Effector memory CD4-positive, alpha-beta T cell (primary cell): ENCODE measurements around the gene BBX.

Experiments
- DNase-seq, 3 donors: peaks; one replicate each; pipeline ENCODE4 v3.0.0-alpha.2; 2020
- H3K27ac ChIP-seq: 2 replicates; pipeline ENCODE4 v1.7.0; 2013; ENCODE audit warnings: mild to moderate bottlenecking, low read length, moderate library complexity; ENCODE audit not compliant: insufficient read depth, poor library complexity, severe bottlenecking
- H3K27me3 ChIP-seq: replicated peaks from 2 replicates; pipeline ENCODE4 v1.7.0; 2013; ENCODE audit warnings: mild to moderate bottlenecking, low read length; ENCODE audit not compliant: insufficient read depth, control insufficient read depth, poor library complexity, severe bottlenecking
- H3K36me3 ChIP-seq: 2 replicates; pipeline ENCODE4 v1.7.0; 2013; ENCODE audit warnings: mild to moderate bottlenecking, low read length, moderate library complexity; ENCODE audit not compliant: control insufficient read depth, insufficient read depth
- H3K4me1 ChIP-seq: 2 replicates; pipeline ENCODE4 v1.7.0; 2013; ENCODE audit warnings: low read length, mild to moderate bottlenecking; ENCODE audit not compliant: control insufficient read depth, insufficient read depth, poor library complexity, severe bottlenecking
- H3K4me3 ChIP-seq: 2 replicates; pipeline ENCODE4 v1.7.0; 2013; ENCODE audit warnings: low read length, low read depth, mild to moderate bottlenecking; ENCODE audit not compliant: insufficient read depth, poor library complexity, severe bottlenecking
- H3K9me3 ChIP-seq: 2 replicates; pipeline ENCODE4 v1.7.0; 2013; ENCODE audit warnings: mild to moderate bottlenecking, low read length, moderate library complexity; ENCODE audit not compliant: control insufficient read depth

BBX gene

DNA sequence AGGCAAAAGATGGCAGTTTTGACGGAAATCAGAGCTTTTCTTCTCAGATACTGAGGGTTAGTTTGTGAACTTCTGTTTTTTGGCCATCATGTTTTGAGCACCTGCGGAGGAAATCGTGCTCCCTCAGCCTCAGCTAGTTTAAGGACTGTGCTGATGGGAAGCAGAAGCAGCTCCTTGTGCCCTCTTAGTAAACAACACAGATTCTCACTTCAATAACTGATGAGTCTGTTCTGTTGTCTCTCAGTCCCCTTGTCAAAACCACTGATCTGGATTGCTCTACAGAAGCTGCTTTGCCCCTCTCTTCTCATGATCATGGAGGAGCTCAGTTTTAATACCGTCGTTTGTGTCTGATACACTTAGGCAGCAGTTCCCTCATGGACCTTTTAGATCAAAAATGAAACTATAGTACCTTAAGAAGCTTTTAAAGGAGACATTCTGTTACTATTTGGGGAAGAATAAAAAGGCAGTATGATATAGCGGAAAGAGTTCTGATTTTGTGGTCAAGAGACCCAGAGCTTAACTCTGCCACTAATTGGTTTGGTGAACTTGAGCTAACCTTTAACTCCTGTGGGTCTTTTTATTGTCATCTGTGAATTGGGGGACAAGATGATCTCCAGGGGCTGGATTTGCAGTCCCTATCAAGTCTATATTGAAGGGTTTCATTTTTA lies 152.6 kb downstream of the BBX start:
- Histone ChIP-seq H3K9me3 (no peaks in the 10 kb centered on the region), H3K27me3 (no peaks in the 10 kb centered on the region), H3K4me1 (no peaks in the 10 kb centered on the region), H3K36me3 (no peaks in the 10 kb centered on the region), H3K4me3 (no peak overlapping the region), H3K27ac (no peak overlapping the region)
- DNase-seq, result no peak

GRCh38 chr3:107676469-107677309 lies 153.9 kb downstream of the BBX start:
- no peak overlapping the region for H3K27ac ChIP-seq
- H3K36me3 ChIP-seq, result no peaks in the 10 kb centered on the region
- no peak for DNase-seq
- no peak overlapping the region for H3K4me3 ChIP-seq
- no peaks in the 10 kb centered on the region for H3K9me3 ChIP-seq
- no peaks in the 10 kb centered on the region for H3K4me1 ChIP-seq
- no peaks in the 10 kb centered on the region for H3K27me3 ChIP-seq

GRCh38 chr3:107679921-107680320 lies 157.2 kb downstream of the BBX start:
- no peaks in the 10 kb centered on the region for H3K27me3 ChIP-seq
- H3K9me3 ChIP-seq, result no peaks in the 10 kb centered on the region
- DNase-seq, result no peak
- peaks cover 11% of the 10 kb centered on the region for H3K4me1 ChIP-seq
- H3K4me3 ChIP-seq, result no peak overlapping the region
- no peak overlapping the region for H3K27ac ChIP-seq
- no peaks in the 10 kb centered on the region for H3K36me3 ChIP-seq

GRCh38 chr3:107680698-107681097 lies 157.9 kb downstream of the BBX start:
- Histone ChIP-seq H3K36me3 (no peaks in the 10 kb centered on the region), H3K27ac (no peak overlapping the region), H3K27me3 (no peaks in the 10 kb centered on the region), H3K4me1 (peaks cover 11% of the 10 kb centered on the region), H3K9me3 (no peaks in the 10 kb centered on the region), H3K4me3 (no peak overlapping the region)
- no peak for DNase-seq

GRCh38 chr3:107681396-107681795 lies 158.6 kb downstream of the BBX start:
- Histone ChIP-seq H3K27me3 (no peaks in the 10 kb centered on the region), H3K4me3 (no peak overlapping the region), H3K4me1 (peaks cover 11% of the 10 kb centered on the region), H3K9me3 (no peaks in the 10 kb centered on the region), H3K36me3 (no peaks in the 10 kb centered on the region), H3K27ac (no peak overlapping the region)
- no peak for DNase-seq

DNA sequence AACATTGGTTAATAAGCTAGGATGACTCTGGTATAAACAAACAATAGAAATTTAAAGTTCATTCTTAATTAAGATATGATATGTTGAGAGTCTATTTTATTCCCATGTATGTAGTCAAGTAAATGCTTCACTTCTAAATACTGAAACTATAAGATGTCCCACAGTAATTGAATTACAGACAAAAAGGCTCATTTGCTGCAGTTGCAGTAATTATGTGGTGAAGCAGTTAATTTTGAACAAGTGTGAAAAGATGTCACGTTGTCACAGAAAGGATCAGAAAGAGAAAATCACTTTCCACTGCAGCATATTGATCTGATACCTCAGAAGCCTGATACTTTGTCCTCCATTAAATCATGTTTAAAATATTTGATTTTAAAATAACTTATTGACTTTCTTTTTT lies 159.8 kb downstream of the BBX start:
- no peak overlapping the region for H3K27ac ChIP-seq
- peaks cover 11% of the 10 kb centered on the region for H3K4me1 ChIP-seq
- H3K27me3 ChIP-seq, result no peaks in the 10 kb centered on the region
- no peak for DNase-seq
- no peak overlapping the region for H3K4me3 ChIP-seq
- H3K9me3 ChIP-seq, result no peaks in the 10 kb centered on the region
- no peaks in the 10 kb centered on the region for H3K36me3 ChIP-seq

- Histone ChIP-seq H3K4me1 (peaks cover 11% of the 10 kb centered on the region), H3K27ac (no peak overlapping the region), H3K4me3 (no peak overlapping the region), H3K36me3 (no peaks in the 10 kb centered on the region), H3K27me3 (no peaks in the 10 kb centered on the region), H3K9me3 (no peaks in the 10 kb centered on the region)
- DNase-seq, result no peak
Observed at GRCh38 chr3:107683447-107683846, 160.7 kb downstream of the BBX start.

GRCh38 chr3:107684431-107684925 lies 161.7 kb downstream of the BBX start:
- no peaks in the 10 kb centered on the region for H3K27me3 ChIP-seq
- peak overlapping the region; percentile 19 for H3K4me3 ChIP-seq
- no peak for DNase-seq

DNA sequence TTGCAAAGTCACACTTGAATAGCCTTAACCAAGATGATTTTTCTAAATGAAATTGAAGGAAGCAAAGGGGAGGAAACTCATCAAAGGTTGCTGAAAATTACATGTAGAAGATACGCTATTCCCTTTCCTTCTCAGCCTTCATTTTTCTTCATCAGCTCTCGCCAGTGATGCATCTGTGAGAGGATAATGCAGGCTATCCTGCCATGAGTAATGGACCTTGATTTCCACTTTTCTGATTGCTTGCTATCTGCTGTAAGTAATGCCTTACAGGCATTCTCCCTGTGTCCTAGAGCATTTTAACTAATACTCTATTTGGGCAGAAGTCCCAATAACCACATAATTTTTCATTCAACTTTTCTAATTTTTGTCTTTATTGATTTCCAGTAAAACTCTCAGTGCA lies 162.6 kb downstream of the BBX start:
- Histone ChIP-seq H3K4me1 (peaks cover 13% of the 10 kb centered on the region), H3K9me3 (no peaks in the 10 kb centered on the region), H3K27ac (no peak overlapping the region), H3K36me3 (no peaks in the 10 kb centered on the region), H3K27me3 (no peaks in the 10 kb centered on the region), H3K4me3 (no peak overlapping the region)
- no peak for DNase-seq

More at GRCh38 chr3:107684431-107684925, 161.7 kb downstream of the BBX start:
- H3K27ac ChIP-seq, result no peak overlapping the region
- H3K36me3 ChIP-seq, result no peaks in the 10 kb centered on the region
- no peaks in the 10 kb centered on the region for H3K9me3 ChIP-seq
- peaks cover 11% of the 10 kb centered on the region for H3K4me1 ChIP-seq

GRCh38 chr3:107687056-107687581 lies 164.4 kb downstream of the BBX start:
- no peaks in the 10 kb centered on the region for H3K36me3 ChIP-seq
- H3K9me3 ChIP-seq, result no peaks in the 10 kb centered on the region
- H3K4me1 ChIP-seq, result peaks cover 14% of the 10 kb centered on the region
- H3K27me3 ChIP-seq, result no peaks in the 10 kb centered on the region
- no peak for DNase-seq
- H3K4me3 ChIP-seq, result no peak overlapping the region
- H3K27ac ChIP-seq, result no peak overlapping the region
